Activated gamma-delta T cell treated with anti-CD3 and anti-CD28 coated beads, Interleukin-2, amount 50 U/mL, for 16 hours (primary cell): ENCODE data around the gene FAM222A.

Experiments used
- DNase-seq: peaks from one replicate; pipeline ENCODE4 v3.0.0-alpha.2; 2020; ENCODE audit warnings: low read depth

FAM222A gene

GRCh38 chr12:109760031-109760929, 46.7 kb downstream of the FAM222A start:
- DNase-seq, result no peak

GRCh38 chr12:109760930-109761921, 47.6 kb downstream of the FAM222A start:
- no peak for DNase-seq

GRCh38 chr12:109762071-109762672, 48.5 kb downstream of the FAM222A start:
- DNase-seq, result no peak

GRCh38 chr12:109762673-109763191, 49.1 kb downstream of the FAM222A start:
- DNase-seq, result no peak

GRCh38 chr12:109763201-109763841, 49.7 kb downstream of the FAM222A start:
- DNase-seq, result no peak

- DNase-seq, result no peak
These were observed 50.5 kb downstream of the FAM222A start for GRCh38 chr12:109764123-109764522.

- DNase-seq, result no peak
These were observed 51.3 kb downstream of the FAM222A start for GRCh38 chr12:109764776-109765445.

- no peak for DNase-seq
These were observed 51.8 kb downstream of the FAM222A start for GRCh38 chr12:109765446-109765810.

GRCh38 chr12:109766251-109766778, 52.7 kb downstream of the FAM222A start:
- DNase-seq, result no peak

GRCh38 chr12:109767456-109767855, 53.8 kb downstream of the FAM222A start:
- no peak for DNase-seq

GRCh38 chr12:109767991-109768900, 54.6 kb downstream of the FAM222A start:
- DNase-seq, result no peak

GRCh38 chr12:109768901-109769670, 55.5 kb downstream of the FAM222A start:
- no peak for DNase-seq

GRCh38 chr12:109770104-109770860, 56.7 kb downstream of the FAM222A start:
- no peak for DNase-seq

GRCh38 chr12:109770861-109771670, 57.4 kb downstream of the FAM222A start:
- DNase-seq, result no peak

GRCh38 chr12:109771746-109772621, 58.4 kb downstream of the FAM222A start:
- no peak for DNase-seq
